LNCAP (cell line): ENCODE results near the gene KPNA1.

ENCODE experiments used
- CTCF ChIP-seq: fragments of 450-650 bp; IDR thresholded peaks from 2 replicates; pipeline ENCODE4 v1.5.1; 2017; ENCODE audit warnings: mild to moderate bottlenecking

KPNA1 gene

GRCh38 chr3:122466701-122467240, 48.0 kb downstream of the KPNA1 start:
- no peak for TF ChIP-seq CTCF

- TF ChIP-seq CTCF: no peak
Measured at GRCh38 chr3:122464659-122465058, 50.1 kb downstream of the KPNA1 start.

- no peak for TF ChIP-seq CTCF
Measured at GRCh38 chr3:122462406-122462805, 52.3 kb downstream of the KPNA1 start.

GRCh38 chr3:122461806-122462205, 52.9 kb downstream of the KPNA1 start:
- no peak for TF ChIP-seq CTCF

- TF ChIP-seq CTCF: peak; percentile 64
Measured at GRCh38 chr3:122458992-122459391, 55.7 kb downstream of the KPNA1 start.

- no peak for TF ChIP-seq CTCF
Measured at GRCh38 chr3:122457706-122458105, 57.0 kb downstream of the KPNA1 start.

GRCh38 chr3:122456074-122456473, 58.7 kb downstream of the KPNA1 start:
- TF ChIP-seq CTCF: no peak

- no peak for TF ChIP-seq CTCF
Measured at GRCh38 chr3:122451371-122451770, 63.4 kb downstream of the KPNA1 start.
